ENCODE measurements around the gene ITGB2.

ITGB2 gene

DNA sequence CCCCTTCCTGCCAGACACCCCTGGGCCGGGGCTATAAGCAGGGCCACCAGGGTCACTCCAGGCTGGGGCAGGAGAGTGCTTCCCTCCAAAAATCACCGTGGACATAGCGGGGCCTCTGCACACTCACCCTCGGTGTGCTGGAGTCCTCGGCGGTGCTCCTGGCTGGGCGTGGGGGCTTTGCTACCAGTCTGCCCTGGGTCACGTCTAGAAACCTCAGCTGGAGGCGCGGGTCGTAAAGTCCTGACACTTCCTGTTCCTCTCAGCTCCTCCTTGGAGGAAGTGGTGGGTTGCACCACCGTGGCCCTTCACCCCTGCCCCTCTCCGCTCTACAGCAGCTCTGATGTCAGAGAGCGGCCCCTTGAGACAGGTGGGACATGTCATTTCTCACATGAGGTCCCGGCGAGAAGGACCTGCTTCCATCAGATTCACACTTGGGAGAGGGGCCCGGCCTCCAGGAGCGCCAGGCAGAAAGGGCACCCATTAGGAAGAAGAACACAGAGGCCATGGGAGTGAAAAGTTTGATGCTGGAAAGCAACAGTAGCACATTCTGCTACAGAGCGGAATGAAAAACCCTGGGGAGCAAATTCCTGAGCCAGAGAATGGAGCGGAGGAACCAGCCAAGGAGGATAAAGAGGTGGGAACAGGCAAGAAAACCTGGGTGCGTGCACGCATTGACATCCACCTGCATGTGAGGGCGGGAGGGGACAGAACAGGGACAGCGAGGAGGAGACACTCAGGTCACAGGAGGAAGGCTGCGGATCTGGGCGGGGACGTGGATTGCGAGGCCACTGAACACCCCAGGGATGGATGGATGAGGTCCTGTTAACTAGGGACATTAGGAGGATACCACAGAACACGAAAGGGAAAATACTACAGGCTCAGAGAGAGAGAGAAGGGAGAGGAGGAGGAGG is at the start of gene ITGB2:
Gene ITGB2, minus strand, starts transcription at position 206 of the 911 bp plus-strand sequence. CDS start 10,117 bp downstream, outside the sequence.
- no peak for DNase-seq

- no peak for DNase-seq
These were observed 49.4 kb upstream of the ITGB2 start for GRCh38 chr21:44969931-44970755.

DNA sequence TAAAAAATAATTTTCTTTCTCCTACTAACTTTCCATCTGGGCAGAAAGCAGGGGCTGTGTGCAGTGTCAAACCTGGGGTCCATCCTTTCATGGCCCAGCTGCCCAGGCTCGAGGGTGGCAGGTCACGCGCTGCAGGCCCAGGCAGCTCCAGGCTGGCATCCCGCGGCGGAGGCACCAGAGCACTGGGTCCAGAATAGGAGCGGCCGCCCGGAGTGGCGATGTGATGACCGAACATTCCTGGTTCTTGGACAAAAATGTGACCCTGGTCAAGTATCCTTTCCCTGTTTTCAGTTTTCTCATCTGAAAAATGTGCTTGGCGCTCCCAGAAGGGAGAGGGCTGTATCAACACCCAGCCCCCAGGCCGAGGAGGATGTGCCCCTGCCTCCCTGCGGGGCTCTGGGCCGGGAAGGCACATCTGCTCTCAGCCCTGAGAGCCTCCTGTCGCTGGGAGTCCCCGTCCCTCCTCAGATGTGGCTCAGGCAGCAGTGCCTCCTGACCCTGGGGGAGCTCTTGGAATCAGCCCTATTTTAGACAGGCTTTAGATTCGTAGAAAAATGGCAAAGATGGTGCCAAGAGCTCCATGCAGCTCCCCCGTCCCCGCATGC is 48.5 kb upstream of the ITGB2 start:
- no peak for DNase-seq

GRCh38 chr21:44967082-44968047 is 46.7 kb upstream of the ITGB2 start:
- DNase-seq, result no peak

DNA sequence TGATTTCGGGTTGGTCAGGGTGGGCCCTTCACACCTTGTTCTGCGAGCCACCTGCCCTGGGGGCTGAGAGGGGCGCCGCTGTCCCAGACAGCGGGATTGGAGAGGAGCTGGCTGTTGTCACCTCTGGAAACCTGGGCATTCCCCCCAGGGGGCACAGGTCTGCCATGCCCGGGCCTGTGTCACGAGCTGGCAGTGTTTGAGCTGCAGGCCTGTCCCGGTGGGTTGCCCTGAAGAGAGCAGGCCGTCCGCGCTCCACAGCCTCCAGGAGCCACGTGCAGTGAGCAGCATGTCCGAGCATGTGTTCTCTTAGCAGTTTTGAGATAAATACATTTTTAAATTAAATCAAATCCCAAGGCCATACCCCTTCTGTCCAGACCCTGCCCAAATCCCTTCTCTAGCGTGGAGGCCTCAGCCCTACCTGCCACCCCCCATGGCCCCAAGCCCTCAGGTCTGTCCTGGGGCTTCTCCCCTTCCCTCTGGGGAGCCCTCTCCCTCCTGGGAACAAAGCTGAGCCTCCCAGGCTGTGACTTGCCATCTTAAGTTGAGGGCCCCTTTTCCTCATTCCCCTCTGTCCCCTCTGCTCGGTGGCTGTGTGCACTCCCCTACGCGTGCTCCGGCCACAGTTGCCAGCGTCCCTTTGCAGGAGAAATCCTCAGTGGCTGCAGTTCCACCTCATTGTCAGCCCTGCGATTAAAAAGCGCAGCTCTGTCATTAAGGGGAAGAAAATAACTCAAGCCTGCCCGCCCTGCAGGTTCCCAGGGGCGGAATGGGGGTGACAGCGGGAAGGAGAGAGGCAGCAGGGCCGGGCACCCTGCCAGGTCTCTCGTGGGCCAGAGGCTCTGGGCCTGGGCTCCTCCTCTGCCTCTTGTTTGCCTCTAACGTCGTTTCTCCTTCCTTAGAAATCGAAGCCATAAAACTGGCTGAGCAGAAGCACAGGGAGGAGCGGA is 45.7 kb upstream of the ITGB2 start:
- DNase-seq, result no peak

GRCh38 chr21:44965251-44966022 is 44.7 kb upstream of the ITGB2 start:
- DNase-seq, result no peak

DNA sequence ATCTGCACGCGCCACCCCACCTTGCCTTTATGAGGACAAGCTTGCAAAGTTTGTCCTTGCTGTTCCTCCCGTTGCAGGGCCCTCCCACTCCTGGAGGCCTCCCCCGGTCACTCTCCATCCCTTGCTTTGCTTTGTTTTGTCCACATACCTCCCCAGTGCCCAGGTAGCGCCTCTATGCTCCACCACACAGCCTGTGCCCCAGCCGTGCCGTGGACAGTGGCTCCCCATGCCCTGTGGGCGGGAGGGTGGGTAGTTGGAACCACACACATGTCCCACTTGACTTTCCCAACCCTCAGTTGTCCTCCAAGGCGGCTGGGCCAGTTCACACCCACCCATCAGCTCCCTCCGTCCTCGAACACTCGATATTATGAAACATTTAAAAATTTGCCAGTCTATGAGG is 43.7 kb upstream of the ITGB2 start:
- DNase-seq, result no peak

- DNase-seq, result no peak
These were observed 41.8 kb upstream of the ITGB2 start for GRCh38 chr21:44962403-44962966.

DNA sequence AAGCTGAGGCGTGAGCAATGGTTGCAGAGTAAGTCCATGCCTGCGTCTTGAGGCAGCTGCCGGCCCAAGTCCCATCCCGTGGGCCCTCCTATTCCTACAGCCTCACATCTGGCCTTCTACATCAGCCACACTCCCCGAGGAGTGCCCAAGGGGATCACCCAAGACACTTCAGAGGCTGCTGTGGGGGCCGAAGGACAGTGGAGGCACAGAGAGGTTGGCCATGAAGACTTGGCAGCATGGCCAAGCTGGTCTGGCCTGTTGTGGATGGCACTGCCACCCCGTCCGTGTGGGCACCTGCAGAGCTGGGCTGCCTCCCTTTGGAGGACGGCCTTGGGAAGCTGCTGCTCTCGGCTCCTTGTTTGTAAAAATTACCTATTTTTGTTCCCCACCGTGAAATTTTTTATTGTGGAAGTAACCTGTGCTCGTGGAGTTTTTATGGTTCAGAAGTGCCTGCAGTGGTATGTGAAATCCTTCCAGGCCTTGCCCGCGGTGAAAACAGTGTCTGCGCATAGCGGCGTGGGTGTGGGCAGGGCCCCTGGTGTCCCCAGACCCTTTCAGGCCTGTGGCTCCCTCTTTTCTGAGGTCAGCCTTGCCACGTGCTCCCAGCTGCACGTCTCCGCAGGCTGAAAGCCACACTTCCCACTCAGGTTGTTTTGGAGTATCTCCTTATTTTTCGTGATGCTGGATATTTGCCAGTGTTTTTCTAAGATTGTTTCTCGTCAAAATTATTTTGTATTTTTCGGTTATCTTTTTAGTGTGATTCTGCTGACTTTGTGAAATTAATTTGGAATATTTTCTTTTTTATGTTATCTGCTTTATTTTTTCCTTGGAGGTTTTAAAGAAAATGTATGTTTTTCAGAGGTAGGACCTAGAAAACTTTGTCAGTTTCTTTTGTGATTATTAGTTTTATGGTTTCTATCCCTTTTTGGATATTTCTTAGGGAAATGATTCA is 39.7 kb upstream of the ITGB2 start:
- no peak for DNase-seq

DNA sequence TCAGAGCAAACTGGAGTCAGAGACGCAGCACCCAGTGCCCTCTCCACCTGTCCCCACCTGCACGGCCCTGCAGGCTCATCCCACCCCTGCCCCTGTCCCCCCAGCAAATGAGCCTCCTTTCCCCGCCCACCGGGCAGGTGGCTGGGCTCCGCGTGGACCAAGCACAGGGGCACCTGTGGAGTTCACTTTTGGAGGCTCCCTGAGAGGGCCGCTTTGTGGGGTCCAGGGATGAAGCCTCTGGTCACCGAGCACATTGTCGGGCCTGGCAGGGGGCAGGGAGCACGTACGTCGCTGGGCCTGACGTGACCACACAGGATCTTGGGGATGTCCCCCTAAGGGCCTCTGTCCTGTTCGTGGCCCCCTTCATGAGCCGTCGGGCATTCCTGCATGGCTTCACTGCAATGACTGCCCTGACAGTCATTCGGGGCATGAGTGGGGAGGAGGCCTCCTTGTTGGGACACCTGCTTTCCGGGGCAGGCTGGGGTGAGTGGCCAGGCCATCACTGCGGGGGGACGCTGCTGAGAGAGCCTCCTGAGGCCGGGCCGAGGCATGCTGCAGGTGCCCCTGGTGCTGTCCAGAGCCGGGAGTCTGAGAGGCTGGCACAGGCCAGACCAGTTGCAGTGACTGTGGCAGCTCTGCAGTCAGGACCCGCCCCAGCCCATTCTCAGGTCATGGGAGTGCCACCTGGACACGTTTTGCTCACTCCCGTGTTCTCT is 38.8 kb upstream of the ITGB2 start:
- DNase-seq, result no peak

DNA sequence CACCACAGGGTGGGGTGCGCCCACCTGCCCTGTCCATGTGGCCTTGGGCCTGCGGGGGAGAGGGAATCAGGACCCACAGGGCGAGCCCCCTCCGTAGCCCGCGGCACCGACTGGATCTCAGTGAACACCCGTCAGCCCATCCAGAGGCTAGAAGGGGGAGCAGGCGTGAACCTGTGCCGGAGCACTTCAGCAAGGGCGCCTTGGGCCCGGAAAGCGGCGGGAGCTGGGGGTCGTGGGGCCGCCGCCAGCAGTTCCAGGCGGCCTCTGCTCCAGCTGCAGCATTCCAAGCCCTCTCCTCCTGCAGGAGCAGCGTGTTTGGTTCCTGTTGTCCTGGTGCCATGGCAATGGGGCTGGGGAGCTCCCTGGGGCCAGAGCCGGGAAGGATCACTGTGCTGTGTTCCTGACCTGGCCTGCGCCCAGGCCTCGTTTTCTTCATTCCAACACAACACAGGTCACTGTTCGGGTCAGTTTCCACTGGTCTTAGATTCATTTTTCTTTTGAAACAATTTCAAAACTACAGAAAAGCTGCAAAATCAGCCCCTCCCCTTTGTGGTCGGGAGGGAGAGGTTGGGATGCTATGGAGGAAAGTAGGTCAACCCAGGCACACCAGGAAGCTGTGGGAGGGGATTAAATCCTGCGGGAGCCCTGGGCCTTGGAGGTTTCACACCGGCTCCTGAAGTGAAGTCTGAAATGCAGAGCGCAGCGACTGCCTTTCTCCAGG is 37.9 kb upstream of the ITGB2 start:
- no peak for DNase-seq

GRCh38 chr21:44957901-44958451 is 37.3 kb upstream of the ITGB2 start:
- DNase-seq, result no peak

DNA sequence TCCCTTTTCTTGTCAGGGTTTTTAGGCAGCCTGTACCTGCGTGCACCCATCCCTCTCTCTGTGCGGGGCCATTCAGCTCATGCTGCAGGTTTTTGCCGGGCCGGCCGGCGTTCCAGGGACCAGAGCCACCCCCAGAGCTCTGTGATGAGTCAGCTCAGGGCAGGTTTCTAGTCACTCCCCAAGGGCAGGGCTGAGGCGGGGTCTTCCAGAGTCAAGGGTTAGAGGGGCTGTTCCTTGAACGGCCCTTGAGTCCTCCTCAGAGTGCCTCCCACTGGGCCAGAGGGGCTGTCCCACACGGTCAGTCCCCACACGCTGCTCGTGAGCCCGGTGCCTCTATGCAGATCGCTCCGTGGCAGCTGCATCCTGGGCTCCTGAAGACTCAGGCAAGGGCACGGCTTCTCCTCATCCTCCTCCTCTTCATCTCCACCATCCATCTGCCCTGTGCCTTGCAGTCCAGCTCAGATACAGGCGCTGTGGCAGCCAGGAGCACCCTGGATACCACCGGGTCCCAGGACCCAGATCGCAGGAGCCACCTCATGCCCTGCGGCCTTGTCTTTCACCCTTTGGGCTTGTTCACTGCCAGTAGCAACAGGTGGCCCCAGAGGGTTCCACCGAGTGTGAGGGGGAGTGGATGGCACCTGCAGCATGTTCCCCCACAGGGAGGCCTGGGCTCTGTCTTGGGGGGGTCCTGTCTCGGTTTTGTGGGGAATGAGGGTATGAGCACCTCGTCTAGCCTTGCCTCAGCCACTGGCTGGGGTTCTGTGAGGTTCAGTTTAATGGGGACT is 36.5 kb upstream of the ITGB2 start:
- DNase-seq, result no peak

DNA sequence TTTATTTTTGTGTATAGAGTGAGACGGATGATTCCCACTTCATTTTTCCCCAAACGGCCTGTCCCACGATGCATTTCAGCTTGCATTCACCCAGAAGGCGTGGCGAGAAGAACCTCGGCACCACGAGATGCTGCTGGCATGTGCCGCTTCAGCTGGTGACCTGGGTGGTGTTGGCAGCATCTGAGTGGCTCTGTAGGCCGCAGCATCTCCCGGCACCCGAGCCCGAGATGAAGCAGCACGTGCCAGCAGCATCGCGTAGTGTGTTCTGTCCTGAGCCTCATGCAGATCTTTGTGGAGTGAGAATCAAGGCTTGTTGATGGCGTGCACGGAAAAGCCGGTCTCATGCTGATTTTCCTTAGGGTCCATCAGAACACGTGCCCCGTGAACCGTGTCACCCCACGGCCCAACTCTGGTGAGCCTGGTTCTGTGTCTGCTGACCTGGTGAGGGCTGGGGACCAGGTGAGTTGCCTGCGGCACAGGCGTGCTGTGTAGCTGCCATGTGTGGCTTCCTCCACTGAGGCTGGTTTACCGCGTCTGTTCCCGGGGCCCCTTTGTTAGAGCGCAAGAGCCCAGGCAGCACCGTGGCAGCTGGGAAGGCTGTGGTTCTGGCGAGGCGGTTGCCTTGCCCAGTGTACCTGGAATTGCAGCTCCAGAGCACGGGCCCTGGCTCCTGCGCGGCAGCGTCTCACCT is 35.8 kb upstream of the ITGB2 start:
- no peak for DNase-seq

GRCh38 chr21:44955798-44956175 is 35.1 kb upstream of the ITGB2 start:
- no peak for DNase-seq
